ENCODE measurements around the gene SPPL3.
"Not testable (repeated sequence)": the region's sequence is repeated elsewhere in the genome, so short reads cannot be mapped to it uniquely, and the experiment has no call there.

Gene SPPL3

GRCh38 chr12:120844768-120845449, 59.2 kb downstream of the SPPL3 start:
- DNase-seq (ENCODE audit: low read depth in 2 of 2), result no peak

- no peak for DNase-seq (ENCODE audit: low read depth in 2 of 2)
Observed at GRCh38 chr12:120844297-120844696, 59.9 kb downstream of the SPPL3 start.

- DNase-seq (ENCODE audit: low read depth in 2 of 2), result no peak
Observed at GRCh38 chr12:120843472-120843871, 60.7 kb downstream of the SPPL3 start.

- no peak for DNase-seq (ENCODE audit: low read depth in 2 of 2)
Observed at GRCh38 chr12:120842595-120842994, 61.6 kb downstream of the SPPL3 start.

- DNase-seq (ENCODE audit: low read depth in 2 of 2), result no peak
Observed at GRCh38 chr12:120841525-120841924, 62.6 kb downstream of the SPPL3 start.

- no peak for DNase-seq (ENCODE audit: low read depth in 2 of 2)
Observed at GRCh38 chr12:120839503-120839902, 64.7 kb downstream of the SPPL3 start.

- DNase-seq (ENCODE audit: low read depth in 2 of 2), result not testable (repeated sequence)
Observed at GRCh38 chr12:120838629-120839383, 65.4 kb downstream of the SPPL3 start.

GRCh38 chr12:120836114-120836684, 68.0 kb downstream of the SPPL3 start:
- DNase-seq (ENCODE audit: low read depth in 2 of 2), result no peak

GRCh38 chr12:120835657-120836056, 68.5 kb downstream of the SPPL3 start:
- DNase-seq (ENCODE audit: low read depth in 2 of 2), result no peak

- no peak for DNase-seq (ENCODE audit: low read depth in 2 of 2)
Observed at GRCh38 chr12:120835304-120835612, 68.9 kb downstream of the SPPL3 start.

GRCh38 chr12:120834489-120835303, 69.5 kb downstream of the SPPL3 start:
- DNase-seq (ENCODE audit: low read depth in 2 of 2), result no peak

GRCh38 chr12:120833849-120834248, 70.3 kb downstream of the SPPL3 start:
- DNase-seq (ENCODE audit: low read depth in 2 of 2), result no peak

GRCh38 chr12:120832737-120833136, 71.4 kb downstream of the SPPL3 start:
- DNase-seq (ENCODE audit: low read depth in 2 of 2), result no peak

- DNase-seq (ENCODE audit: low read depth in 2 of 2), result no peak
Observed at GRCh38 chr12:120831648-120832267, 72.4 kb downstream of the SPPL3 start.

- DNase-seq (ENCODE audit: low read depth in 2 of 2), result no peak
Observed at GRCh38 chr12:120830966-120831365, 73.2 kb downstream of the SPPL3 start.

- DNase-seq (ENCODE audit: low read depth in 2 of 2), result no peak
Observed at GRCh38 chr12:120830052-120830940, 73.9 kb downstream of the SPPL3 start.

GRCh38 chr12:120826335-120826734, 77.8 kb downstream of the SPPL3 start:
- DNase-seq (ENCODE audit: low read depth in 2 of 2), result no peak

- DNase-seq (ENCODE audit: low read depth in 2 of 2), result no peak
Observed at GRCh38 chr12:120825337-120825736, 78.8 kb downstream of the SPPL3 start.

- DNase-seq (ENCODE audit: low read depth in 2 of 2), result no peak
Observed at GRCh38 chr12:120822832-120823503, 81.2 kb downstream of the SPPL3 start.

GRCh38 chr12:120821878-120822277, 82.3 kb downstream of the SPPL3 start:
- no peak for DNase-seq (ENCODE audit: low read depth in 2 of 2)
